SKM-1 treated with dmso at 0.1 percent for 144 hours (cell line): ENCODE measurements around the gene AOPEP.

Source experiments
- DNase-seq: peaks from one replicate; lab custom pipeline; 2025; ENCODE audit not compliant: unreplicated experiment; lab: John Stamatoyannopoulos, UW

The AOPEP gene

GRCh38 chr9:95028853-95029219, 302.3 kb downstream of the AOPEP start:
- no peak for DNase-seq

- DNase-seq = no peak
Observed at GRCh38 chr9:95029288-95029687, 302.8 kb downstream of the AOPEP start.

- no peak for DNase-seq
Observed at GRCh38 chr9:95029720-95030119, 303.2 kb downstream of the AOPEP start.

DNA sequence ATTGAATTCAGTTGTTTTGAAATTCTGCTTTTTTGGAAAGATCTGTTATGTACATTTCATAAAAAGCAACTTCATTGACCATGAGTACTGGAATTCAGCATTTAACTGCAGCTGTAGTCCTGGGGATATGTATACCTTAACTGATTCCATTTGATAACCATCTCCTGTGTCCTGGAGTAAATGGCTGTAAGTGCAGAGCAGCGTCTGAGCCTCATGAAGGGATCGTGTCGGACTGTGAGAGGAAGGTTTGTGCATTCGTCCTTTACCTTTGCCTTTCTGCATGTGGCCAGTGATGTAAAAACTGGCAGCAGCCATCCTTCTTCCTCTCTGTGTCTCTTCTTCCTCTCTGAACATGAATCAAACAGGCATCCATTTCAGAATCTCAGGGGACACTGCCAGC, 303.8 kb downstream of the AOPEP start:
- no peak for DNase-seq

DNA sequence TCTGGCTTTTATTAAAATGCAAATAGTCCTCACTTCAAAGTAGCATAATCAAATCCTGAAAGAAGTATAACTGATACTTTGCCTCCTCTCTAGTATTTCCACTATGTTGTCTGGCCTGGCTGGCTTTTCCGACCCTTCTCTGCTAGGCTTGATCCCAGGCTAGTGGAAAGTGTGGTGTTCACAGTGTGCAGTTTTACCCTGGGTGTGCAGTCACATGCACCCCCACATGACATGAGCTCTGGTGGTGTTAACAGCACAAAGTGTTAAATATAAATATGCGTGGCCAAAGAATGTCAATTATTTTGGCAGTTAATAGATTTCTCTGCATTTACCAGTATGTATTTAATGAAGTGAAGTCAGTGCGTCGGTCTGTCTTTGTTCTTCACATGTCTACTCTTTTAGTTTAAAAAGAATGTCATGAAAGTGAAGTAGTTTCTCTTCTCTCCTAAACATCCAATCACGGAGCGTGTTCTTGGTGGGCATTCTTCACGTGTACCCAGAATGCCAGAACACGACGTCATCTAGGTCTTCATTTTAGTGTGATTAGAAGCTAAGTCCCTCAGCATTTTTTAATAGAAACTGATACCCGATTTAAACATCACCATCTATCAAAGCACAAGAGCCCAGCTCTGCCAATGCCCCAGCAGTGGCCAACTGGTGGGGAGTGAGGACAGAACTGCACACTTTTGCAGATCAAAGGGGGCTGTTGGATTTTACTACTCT, 304.6 kb downstream of the AOPEP start:
- no peak for DNase-seq

DNA sequence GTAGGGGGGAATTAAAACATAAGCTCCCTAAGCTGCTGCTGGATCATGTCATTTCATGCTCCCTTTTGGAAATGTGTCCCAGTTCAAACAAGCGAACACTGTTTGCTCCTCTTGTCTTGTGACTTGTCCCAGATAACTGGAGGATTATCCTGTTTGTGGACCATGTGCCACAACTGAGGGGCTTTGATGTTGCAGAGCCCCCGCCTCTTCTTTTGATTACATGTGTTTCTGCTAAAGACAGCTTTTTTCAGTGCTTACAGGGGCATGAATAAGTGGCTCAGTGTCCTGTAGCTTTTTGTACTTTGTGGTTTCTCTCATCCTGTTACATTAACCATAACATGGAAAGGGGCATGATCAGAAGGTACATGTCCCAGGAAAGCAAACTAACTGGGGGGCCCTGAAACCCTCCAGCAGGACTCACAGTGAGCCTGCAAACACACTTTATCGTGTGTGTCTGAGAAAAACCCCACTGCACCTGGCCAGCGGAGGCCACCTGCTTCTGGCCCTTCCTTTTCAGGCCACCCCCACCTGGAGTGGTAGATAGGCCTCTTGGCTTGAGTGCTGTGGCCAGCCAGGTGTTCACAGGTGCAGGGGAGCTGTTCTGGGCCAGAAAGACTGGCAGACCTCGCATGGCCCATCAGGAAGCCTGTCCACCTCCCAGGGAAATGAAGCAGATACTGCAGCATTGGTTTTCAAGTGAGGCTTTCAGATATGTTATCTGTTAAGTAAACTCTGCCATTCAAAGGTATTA, 305.4 kb downstream of the AOPEP start:
- DNase-seq = no peak

DNA sequence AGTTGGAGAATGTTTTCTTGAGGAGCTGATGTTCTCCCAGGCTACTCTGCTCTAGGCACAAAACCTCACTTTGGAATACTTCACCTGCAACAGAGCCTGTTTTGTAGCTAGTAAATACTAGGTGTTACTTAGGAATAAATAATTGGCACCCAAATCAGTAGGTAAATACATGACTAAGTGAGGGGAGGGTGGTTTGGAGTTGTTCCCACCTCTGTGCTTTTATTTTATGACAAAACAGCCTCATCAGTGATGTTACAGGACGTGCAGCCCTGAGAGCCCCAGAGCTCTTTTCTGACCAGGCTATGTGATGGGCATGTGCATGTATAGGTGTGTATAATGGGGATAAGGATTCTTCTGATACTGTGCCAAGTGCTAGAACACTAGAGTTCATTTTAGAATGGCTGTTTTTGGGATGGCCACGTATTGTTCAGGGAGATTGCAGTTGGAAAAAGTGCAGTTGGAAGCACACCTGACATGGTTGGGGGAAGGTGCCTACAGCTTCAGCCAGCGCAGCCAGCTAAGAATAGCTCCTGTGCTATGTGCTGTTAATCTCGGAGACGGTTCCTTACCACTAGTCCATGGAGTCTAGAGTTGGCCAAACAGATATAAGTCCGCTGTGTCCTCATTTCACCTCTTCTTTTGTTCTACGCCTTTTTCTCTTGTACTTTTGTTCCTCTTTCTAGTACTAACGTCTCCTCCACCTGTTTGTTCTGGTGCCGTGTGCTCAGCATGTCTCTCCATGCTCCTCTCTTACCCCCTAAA, 306.3 kb downstream of the AOPEP start:
- no peak for DNase-seq

GRCh38 chr9:95035846-95036245, 309.3 kb downstream of the AOPEP start:
- DNase-seq = no peak

DNA sequence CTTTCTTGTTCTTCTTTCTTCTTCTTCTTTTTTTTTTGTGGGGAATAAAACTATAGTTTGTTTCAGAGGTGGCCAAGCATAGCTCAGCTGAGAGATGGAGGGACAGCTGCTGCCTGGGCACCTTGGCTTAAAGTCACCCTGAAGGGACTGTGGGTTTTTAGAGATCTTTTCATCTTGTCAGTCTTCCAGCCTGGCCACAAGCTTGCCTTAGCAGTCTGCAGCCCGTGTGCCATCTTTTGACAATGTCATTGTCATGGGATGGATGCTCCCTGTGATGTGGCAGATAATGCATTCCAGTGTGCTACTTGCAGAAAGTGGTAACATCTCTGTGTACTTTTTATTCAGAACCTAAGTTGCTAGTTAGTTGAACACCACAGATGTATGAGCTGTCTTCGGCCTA, 310.2 kb downstream of the AOPEP start:
- DNase-seq = no peak

DNA sequence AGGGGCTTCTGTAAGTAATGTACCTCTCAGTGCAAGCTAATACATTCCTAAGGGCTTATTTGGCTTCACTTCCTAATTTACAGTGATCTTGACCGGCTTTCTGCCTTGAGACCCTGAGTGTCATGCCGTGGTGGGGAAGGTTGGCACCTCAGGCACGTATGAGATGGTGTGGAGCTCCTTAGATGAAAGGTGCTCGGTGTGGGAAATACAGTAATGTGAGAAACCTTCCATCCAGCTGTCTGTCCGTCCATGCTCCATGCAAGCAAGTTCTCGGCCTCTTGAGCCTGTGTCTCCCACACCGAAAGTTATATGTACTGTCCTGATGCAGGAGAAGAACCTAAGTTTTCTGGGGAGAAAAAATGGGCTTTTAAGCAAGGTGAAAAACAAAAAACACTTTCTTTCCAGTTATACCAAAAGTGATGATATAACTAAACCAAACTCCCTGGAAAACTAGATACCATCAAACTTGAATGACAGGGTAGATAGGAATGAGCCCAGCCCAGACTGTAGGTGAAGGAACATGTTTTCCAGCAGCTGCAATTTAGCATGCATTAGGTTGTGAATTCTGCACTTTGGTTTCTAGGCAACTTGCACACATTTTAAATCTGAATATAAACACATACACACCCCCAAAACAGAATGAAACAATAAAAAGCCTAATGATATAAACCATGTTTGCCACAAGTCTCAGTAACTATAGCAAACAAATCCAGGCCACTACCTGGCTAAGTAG, 311.5 kb downstream of the AOPEP start:
- DNase-seq = no peak

DNA sequence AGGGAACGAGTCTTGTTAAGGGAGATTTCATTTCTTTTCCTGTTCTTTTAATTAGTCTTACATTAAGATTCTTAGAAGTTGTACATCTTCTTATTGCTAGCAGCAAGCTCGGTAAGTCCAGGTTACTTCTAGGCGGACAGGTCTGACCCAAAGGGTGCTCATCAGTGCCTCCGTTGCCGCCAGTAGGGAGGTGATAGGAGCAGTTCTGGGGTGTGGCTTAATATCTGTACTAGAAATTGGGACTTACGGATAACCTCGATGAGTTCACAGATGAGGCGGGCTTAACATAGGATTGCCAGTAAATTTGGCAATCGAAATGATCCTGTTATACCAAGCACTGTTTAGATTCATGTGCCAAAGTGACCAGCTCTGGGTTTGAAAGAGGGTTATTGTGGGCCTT, 312.2 kb downstream of the AOPEP start:
- no peak for DNase-seq

DNA sequence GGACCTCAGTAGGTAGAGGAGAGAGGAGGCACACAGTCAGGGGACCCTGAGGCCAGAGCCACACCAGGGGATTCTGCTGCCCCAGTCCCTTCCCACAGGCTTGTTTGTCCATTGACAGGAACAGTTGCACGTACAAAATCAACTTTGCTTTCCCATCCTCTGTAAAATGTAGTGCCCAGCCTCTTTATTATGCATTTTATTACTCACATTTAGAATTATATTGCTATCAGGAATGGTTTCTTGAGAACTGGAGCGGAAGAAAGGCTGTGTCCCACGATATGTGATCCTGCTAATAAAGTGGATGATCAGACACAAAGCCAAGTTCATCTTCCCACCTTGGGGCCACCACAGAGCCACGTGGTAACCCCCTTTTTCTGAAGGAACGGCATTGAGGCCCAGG, 313.6 kb downstream of the AOPEP start:
- DNase-seq = no peak

- DNase-seq = no peak
Observed at GRCh38 chr9:95043826-95044225, 317.3 kb downstream of the AOPEP start.

GRCh38 chr9:95044731-95045508, 318.4 kb downstream of the AOPEP start:
- no peak for DNase-seq

- no peak for DNase-seq
Observed at GRCh38 chr9:95045751-95046150, 319.3 kb downstream of the AOPEP start.

GRCh38 chr9:95047452-95048224, 321.1 kb downstream of the AOPEP start:
- no peak for DNase-seq

DNA sequence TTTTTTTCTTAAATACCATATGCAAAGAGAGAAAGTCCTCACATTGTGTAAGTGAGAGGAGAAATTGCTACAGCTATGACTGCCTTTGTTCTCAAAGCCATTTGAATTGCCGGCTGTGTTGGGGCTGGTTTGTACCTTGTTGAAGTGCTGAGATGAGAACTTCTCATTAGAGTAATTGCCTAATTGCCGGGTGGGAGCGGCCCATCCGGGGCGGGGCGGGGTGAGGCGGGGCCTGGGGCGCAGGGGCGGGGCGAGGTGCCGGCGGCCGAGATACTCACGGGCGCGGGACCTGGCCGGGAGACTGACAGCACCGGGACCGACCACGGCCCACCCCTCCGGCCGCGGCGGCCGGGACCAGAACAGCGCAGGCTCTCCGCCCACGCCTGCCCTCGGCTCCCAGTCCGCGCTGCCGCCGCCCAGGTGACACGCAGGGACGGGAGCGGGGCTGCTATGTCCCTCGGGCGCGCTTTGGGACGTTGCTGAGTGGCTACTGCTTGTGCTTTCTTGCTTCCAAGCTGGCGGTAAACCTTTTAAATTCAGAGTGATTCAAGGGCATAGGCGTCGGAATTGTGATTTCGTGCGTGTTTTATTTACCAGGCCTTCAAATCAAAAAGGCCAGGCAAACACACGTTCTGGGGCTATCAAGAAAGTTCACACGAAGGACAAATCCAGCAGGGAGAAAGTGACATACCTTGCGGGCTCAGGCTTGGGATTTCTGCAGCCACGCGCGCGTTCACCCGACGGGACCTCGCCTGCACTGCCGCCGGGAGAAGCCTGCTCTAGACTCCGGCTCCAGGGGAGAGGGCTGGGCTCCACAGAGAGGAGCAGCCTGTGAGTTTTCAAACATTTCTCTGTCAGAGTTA, 322.0 kb downstream of the AOPEP start:
- DNase-seq = peak; percentile 50

DNA sequence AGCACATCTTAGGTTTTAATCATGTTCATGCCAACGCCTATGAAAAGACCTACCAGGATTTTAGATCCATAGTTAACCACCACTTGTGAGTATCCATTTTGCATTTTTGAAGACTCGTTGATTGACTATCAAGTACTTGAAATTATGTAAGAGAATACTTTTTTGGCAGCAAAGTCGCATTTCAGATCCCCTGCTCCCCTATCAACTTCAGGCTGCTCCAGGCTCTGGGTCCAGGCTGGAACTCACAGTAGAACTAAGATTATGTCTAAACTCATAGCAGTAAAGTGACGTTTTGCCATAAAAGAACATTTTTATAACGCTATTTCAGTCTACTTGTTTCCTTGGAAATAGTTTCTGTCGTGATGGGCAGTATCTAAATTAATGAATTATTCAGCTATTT, 323.3 kb downstream of the AOPEP start:
- DNase-seq = no peak
